Prostate gland (tissue), 2 donors: Measurements from ENCODE around the gene COLQ.

Experiments used
- POLR2A ChIP-seq: fragments of 450-650 bp; IDR thresholded peaks from one replicate; pipeline ENCODE4 v1.6.1; 2016; ENCODE audit warnings: antibody characterized with exemption, mild to moderate bottlenecking
- POLR2AphosphoS5 ChIP-seq: sonication (generic); formaldehyde crosslinking; IDR thresholded peaks from one replicate; pipeline ENCODE4 v1.6.1; 2017; ENCODE audit warnings: antibody characterized with exemption
- TF ChIP-seq, protein P1 (sequence below), 4 experiments: fragments of 200-600 bp in 2 of 4; fragments of 450-650 bp in 2 of 4; sonication (generic) in 2 of 4; IDR thresholded peaks; 1 replicate in 3 of 4; 2 replicates in 1 of 4; pipeline ENCODE4 v1.5.1; 2016 to 2019; ENCODE audit warnings: antibody characterized with exemption in 4 of 4, mild to moderate bottlenecking in 2 of 4, moderate library complexity in 2 of 4

DNA sequence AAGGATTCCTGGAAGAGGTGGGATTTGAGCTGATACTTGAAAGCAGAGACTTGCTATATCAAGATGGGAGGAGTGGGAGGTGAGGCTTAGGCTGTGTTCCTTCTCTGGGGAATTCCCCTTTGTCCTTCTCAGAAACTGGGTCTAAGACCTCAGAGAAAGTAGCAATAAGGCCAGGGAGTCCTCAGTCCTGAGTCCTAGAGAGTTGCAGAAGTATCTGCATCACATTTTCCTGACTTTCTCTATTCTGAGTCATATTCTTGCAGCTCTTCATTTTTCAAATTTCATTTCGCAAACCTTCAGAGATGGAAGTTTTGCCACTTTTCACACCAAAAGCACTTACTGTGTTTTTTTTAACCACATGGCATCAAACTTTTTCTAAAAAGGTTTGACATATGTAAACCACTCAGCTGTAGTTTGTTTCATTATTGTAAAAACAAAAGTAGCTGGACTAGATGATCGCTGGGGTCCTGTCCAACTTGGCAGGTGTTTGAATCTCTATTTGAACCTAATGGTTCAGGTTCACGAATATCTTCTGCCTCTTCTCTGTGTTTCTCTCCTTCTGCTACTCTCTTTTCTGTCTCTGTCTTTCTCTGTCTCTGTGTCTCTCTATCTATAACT lies 21.3 kb downstream of the COLQ start:
- TF ChIP-seq, protein P1, sequence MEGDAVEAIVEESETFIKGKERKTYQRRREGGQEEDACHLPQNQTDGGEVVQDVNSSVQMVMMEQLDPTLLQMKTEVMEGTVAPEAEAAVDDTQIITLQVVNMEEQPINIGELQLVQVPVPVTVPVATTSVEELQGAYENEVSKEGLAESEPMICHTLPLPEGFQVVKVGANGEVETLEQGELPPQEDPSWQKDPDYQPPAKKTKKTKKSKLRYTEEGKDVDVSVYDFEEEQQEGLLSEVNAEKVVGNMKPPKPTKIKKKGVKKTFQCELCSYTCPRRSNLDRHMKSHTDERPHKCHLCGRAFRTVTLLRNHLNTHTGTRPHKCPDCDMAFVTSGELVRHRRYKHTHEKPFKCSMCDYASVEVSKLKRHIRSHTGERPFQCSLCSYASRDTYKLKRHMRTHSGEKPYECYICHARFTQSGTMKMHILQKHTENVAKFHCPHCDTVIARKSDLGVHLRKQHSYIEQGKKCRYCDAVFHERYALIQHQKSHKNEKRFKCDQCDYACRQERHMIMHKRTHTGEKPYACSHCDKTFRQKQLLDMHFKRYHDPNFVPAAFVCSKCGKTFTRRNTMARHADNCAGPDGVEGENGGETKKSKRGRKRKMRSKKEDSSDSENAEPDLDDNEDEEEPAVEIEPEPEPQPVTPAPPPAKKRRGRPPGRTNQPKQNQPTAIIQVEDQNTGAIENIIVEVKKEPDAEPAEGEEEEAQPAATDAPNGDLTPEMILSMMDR (IDR thresholded peaks at IDR 0.05) = no peak
- TF ChIP-seq POLR2A (no peak), POLR2AphosphoS5 (no peak)
